ENCODE data around the gene TMEM212. TPM values are rescaled to one million over a fixed set of nuclear protein-coding genes. Genes with fewer than 3 reads are reported as not detected.

The TMEM212 gene
- not detected in 5 replicates for total RNA-seq (2022; extraction: Qiagen RNA extraction; ENCODE audit: low read depth)

GRCh38 chr3:171842864-171843518 is at the start of gene TMEM212:
Gene TMEM212 (plus strand): TSS chr3:171843349. CDS start chr3:171843384, 35 bp downstream.

GRCh38 chr3:171809861-171810628 is 33.1 kb upstream of the TMEM212 start, which contains the start of gene PLD1:
Gene PLD1 (minus strand): TSS chr3:171810483. CDS start chr3:171738051, 72,432 bp downstream.

Other genes starting within 250 kb of the TMEM212 start
- gene PLD1, start 32.9 kb upstream of the TMEM212 start, total RNA-seq (2022; extraction: Qiagen RNA extraction; ENCODE audit: low read depth), result 7.2 to 11.5 TPM (median 10.0 TPM) in 5 replicates
- 21.8 to 32.3 TPM (median 30.4 TPM) in 5 replicates for gene FNDC3B, start 196.2 kb downstream of the TMEM212 start, total RNA-seq (2022; extraction: Qiagen RNA extraction; ENCODE audit: low read depth)